A549 treated with DMSO at 1 μM for 4 hours (cell line): Measurements from ENCODE around the gene EFNA1. TPM values are rescaled to one million over a fixed set of nuclear protein-coding genes. Genes with fewer than 3 reads are reported as not detected.

Experiments used
- total RNA-seq: library from RNA; stranded (reverse); fragments of 200-300 nt; extraction: Qiagen RNA extraction; gene quantifications from 5 replicates; pipeline ENCODE4 v1.2.3, GENCODE V29; 2022; ENCODE audit warnings: low read depth

The EFNA1 gene
- 30.6 to 50.0 TPM (median 37.3 TPM) in 5 replicates for total RNA-seq

GRCh38 chr1:155127105-155127966 lies at the start of gene EFNA1:
TSS of gene EFNA1 (plus strand) at chr1:155127876. CDS start at chr1:155127978, 102 bp downstream.

GRCh38 chr1:155078469-155079209 lies 49.0 kb upstream of the EFNA1 start, which contains the start of gene EFNA3:
TSS of gene EFNA3 (plus strand) at chr1:155078837. CDS start at chr1:155078942, 105 bp downstream.

GRCh38 chr1:155135415-155136028 lies 7.8 kb downstream of the EFNA1 start, which contains the start of gene SLC50A1:
TSS of gene SLC50A1 (plus strand) at chr1:155135852. CDS start at chr1:155135912, 60 bp downstream.

GRCh38 chr1:155139895-155140629 lies 12.4 kb downstream of the EFNA1 start, which contains the start of gene DPM3:
TSS of gene DPM3 (minus strand) at chr1:155140531. CDS start at chr1:155140240, 291 bp downstream.

GRCh38 chr1:155172732-155173477 lies 45.2 kb downstream of the EFNA1 start, which contains the start of gene KRTCAP2:
TSS of gene KRTCAP2 (minus strand) at chr1:155173304. CDS start at chr1:155173224, 80 bp downstream.

GRCh38 chr1:155173478-155174323 lies 46.0 kb downstream of the EFNA1 start, which contains the start of gene TRIM46:
TSS of gene TRIM46 (plus strand) at chr1:155173849. CDS start at chr1:155173967, 118 bp downstream.

Other genes with a start within 250 kb of the EFNA1 start
- 34.0 to 43.1 TPM (median 39.3 TPM) in 5 replicates for gene PMVK, start 191.2 kb upstream of the EFNA1 start, total RNA-seq
- gene PBXIP1, start 171.8 kb upstream of the EFNA1 start, total RNA-seq, result 13.0 to 17.0 TPM (median 13.9 TPM) in 5 replicates
- 22.8 to 24.9 TPM (median 23.9 TPM) in 5 replicates for gene PYGO2, start 166.1 kb upstream of the EFNA1 start, total RNA-seq
- 136 to 154 TPM (median 140 TPM) in 5 replicates for gene SHC1, start 157.1 kb upstream of the EFNA1 start, total RNA-seq
- 328 to 363 TPM (median 338 TPM) in 5 replicates for gene CKS1B, start 153.2 kb upstream of the EFNA1 start, total RNA-seq
- 40.1 to 46.0 TPM (median 41.6 TPM) in 5 replicates for gene FLAD1, start 144.5 kb upstream of the EFNA1 start, total RNA-seq
- gene LENEP, start 134.3 kb upstream of the EFNA1 start, total RNA-seq, result not detected in 5 replicates
- gene ZBTB7B, start 125.1 kb upstream of the EFNA1 start, total RNA-seq, result 19.7 to 26.6 TPM (median 25.9 TPM) in 5 replicates
- gene DCST2, start 94.1 kb upstream of the EFNA1 start, total RNA-seq, result 0.22 to 0.72 TPM (median 0.46 TPM) in 5 replicates
- not detected in 5 replicates for gene DCST1, start 94.1 kb upstream of the EFNA1 start, total RNA-seq
- 64.6 to 76.9 TPM (median 67.8 TPM) in 5 replicates for gene ADAM15, start 76.6 kb upstream of the EFNA1 start, total RNA-seq
- gene EFNA4, start 64.1 kb upstream of the EFNA1 start, total RNA-seq, result 7.3 to 9.0 TPM (median 8.4 TPM) in 5 replicates
- 3.7 to 5.6 TPM (median 4.2 TPM) in 5 replicates for gene EFNA3, start 49.0 kb upstream of the EFNA1 start, total RNA-seq
- 34.2 to 39.1 TPM (median 35.5 TPM) in 5 replicates for gene SLC50A1, start 8.0 kb downstream of the EFNA1 start, total RNA-seq
- gene DPM3, start 12.7 kb downstream of the EFNA1 start, total RNA-seq, result 78.1 to 102 TPM (median 91.3 TPM) in 5 replicates
- 226 to 250 TPM (median 230 TPM) in 5 replicates for gene KRTCAP2, start 45.4 kb downstream of the EFNA1 start, total RNA-seq
- 1.3 to 1.8 TPM (median 1.4 TPM) in 5 replicates for gene TRIM46, start 46.0 kb downstream of the EFNA1 start, total RNA-seq
- 7.5 to 9.9 TPM (median 9.4 TPM) in 5 replicates for gene THBS3, start 80.0 kb downstream of the EFNA1 start, total RNA-seq
- 67.2 to 74.0 TPM (median 72.4 TPM) in 5 replicates for gene MTX1, start 80.8 kb downstream of the EFNA1 start, total RNA-seq
- 28.1 to 40.5 TPM (median 34.2 TPM) in 5 replicates for gene ENTREP3, start 127.6 kb downstream of the EFNA1 start, total RNA-seq
- gene SCAMP3, start 134.5 kb downstream of the EFNA1 start, total RNA-seq, result 105 to 133 TPM (median 125 TPM) in 5 replicates
- 18.1 to 31.1 TPM (median 29.0 TPM) in 5 replicates for gene CLK2, start 145.6 kb downstream of the EFNA1 start, total RNA-seq
- gene HCN3, start 149.6 kb downstream of the EFNA1 start, total RNA-seq, result 3.0 to 5.4 TPM (median 5.3 TPM) in 5 replicates
- 0.03 TPM in 1 of 5 replicates, not detected in the others for gene PKLR, start 173.6 kb downstream of the EFNA1 start, total RNA-seq
- 161 to 196 TPM (median 162 TPM) in 5 replicates for gene FDPS, start 181.0 kb downstream of the EFNA1 start, total RNA-seq
- 42.4 to 52.9 TPM (median 48.9 TPM) in 5 replicates for gene RUSC1, start 193.0 kb downstream of the EFNA1 start, total RNA-seq